Right cardiac atrium (tissue), 5 donors: Measurements from ENCODE around the gene SPRED1. TPM values are rescaled to one million over a fixed set of nuclear protein-coding genes. Genes with fewer than 3 reads are reported as not detected.
A peak's percentile ranks its signal among the peaks of the same experiment; 100 is the strongest.

Experiments
- ATAC-seq, 2 donors: fragments of 200-7000 bp; cut with Tn5 transposase; one replicate each; pipeline versions ENCODE4 v1.8.0 to v1.9.1; 2020; ENCODE audit warnings: moderate library complexity in 2 of 2, mild to moderate bottlenecking in 1 of 2
- DNase-seq, 3 donors: peaks; one replicate each; pipeline ENCODE4 v3.0.0-alpha.2; 2020
- H3K27ac ChIP-seq: one replicate; pipeline ENCODE4 v1.5.1; 2013; ENCODE audit warnings: mild to moderate bottlenecking, low read length, control low read depth, moderate library complexity
- H3K27me3 ChIP-seq: one replicate; pipeline ENCODE4 v1.6.1; 2013; ENCODE audit not compliant: control insufficient read depth, insufficient read depth
- H3K4me1 ChIP-seq: one replicate; pipeline ENCODE4 v1.6.1; 2013; ENCODE audit warnings: low read length; ENCODE audit not compliant: control insufficient read depth, insufficient read depth
- H3K4me3 ChIP-seq: one replicate; pipeline ENCODE4 v1.5.1; 2013; ENCODE audit warnings: low read length, control low read depth
- H3K9me3 ChIP-seq: one replicate; pipeline ENCODE4 v1.6.1; 2013; ENCODE audit warnings: low read length; ENCODE audit not compliant: control insufficient read depth
- WGBS: extraction: QIAGEN DNeasy Blood & Tissue Kit; methylation state at CpG from one replicate; pipeline ENCODE4 v1.1.7; 2013; 5-methylcytosine and 5-hydroxymethylcytosine counted together
- intact Hi-C, 4 donors: fragments of 100-400 bp; cut with DNase I; formaldehyde crosslinking; loops; one replicate each; pipeline versions ENCODE4 v1.11.0 to v1.14.0; 2022 to 2023
- polyA plus RNA-seq: library from polyadenylated mRNA; stranded (reverse); fragments of 200-250 nt; gene quantifications from one replicate; pipeline ENCODE4 v1.2.3, GENCODE V29; 2013
- total RNA-seq, 4 donors: library from RNA; stranded (reverse); fragmentation: NEBNext Ultra II Directional; extraction: Animal tissue kit (Norgen Biotek cat#: 25700); gene quantifications; one replicate each; pipeline ENCODE4 v1.2.1, GENCODE V29; 2021
- donor health status: healthy with polysubstance abuse.
- donor health status: DM: no; HTN: yes; CAD: no.
- donor health status: DM: no; HTN: no; CAD: no.
- donor health status: DM: no; HTN: yes; CAD: no; lungs with severe emphysema.
- donor health status: DM: yes; HTN: yes; CAD: no.

SPRED1 gene
- total and polyA plus RNA-seq, 5 donors, result 4.1 to 14.5 (median 11.0) TPM

- 58% methylated on average over 2 of the region's 2 CpGs for WGBS
- H3K9me3 ChIP-seq, result no peaks in the 10 kb centered on the region
- H3K27me3 ChIP-seq, result no peaks in the 10 kb centered on the region
- H3K4me1 ChIP-seq, result no peaks in the 10 kb centered on the region
- no peak overlapping the region for H3K4me3 ChIP-seq
- DNase-seq (no peak), ATAC-seq (no peak)
- H3K27ac ChIP-seq, result no peak overlapping the region
- intact Hi-C loops, result no loop called here
These were observed 138.6 kb downstream of the SPRED1 start for GRCh38 chr15:38391191-38391590.

GRCh38 chr15:38398134-38398533, 145.5 kb downstream of the SPRED1 start:
- H3K9me3 ChIP-seq, result no peaks in the 10 kb centered on the region
- intact Hi-C loops, result no loop called here
- no peak overlapping the region for H3K4me3 ChIP-seq
- ATAC-seq (peak; percentile 95 to 97), DNase-seq (peak in 2 of 3 donors; percentile 63 to 83)
- H3K4me1 ChIP-seq, result peaks cover 3% of the 10 kb centered on the region
- 50% methylated on average over 2 of the region's 2 CpGs for WGBS
- no peaks in the 10 kb centered on the region for H3K27me3 ChIP-seq
- H3K27ac ChIP-seq, result no peak overlapping the region

- ATAC-seq, result no peak
- intact Hi-C loops, result loop anchor here in 1 of 4 donors (10.0 kb wide), 1 partner anchor 46 kb away; no protein-coding TSS in a partner anchor
- Histone ChIP-seq H3K4me3 (no peak overlapping the region), H3K27ac (no peak overlapping the region), H3K9me3 (no peaks in the 10 kb centered on the region), H3K27me3 (no peaks in the 10 kb centered on the region), H3K4me1 (peaks cover 3% of the 10 kb centered on the region)
- 70% methylated on average over 6 of the region's 6 CpGs for WGBS
- peak in 1 of 3 donors; percentile 24 for DNase-seq
These were observed 148.5 kb downstream of the SPRED1 start for GRCh38 chr15:38401106-38401505.

GRCh38 chr15:38401701-38402100, 149.1 kb downstream of the SPRED1 start:
- Histone ChIP-seq H3K27me3 (no peaks in the 10 kb centered on the region), H3K27ac (no peak overlapping the region), H3K9me3 (no peaks in the 10 kb centered on the region), H3K4me3 (no peak overlapping the region), H3K4me1 (peaks cover 3% of the 10 kb centered on the region)
- intact Hi-C loops, result loop anchor here in 1 of 4 donors (10.0 kb wide), 1 partner anchor 47 kb away; no protein-coding TSS in a partner anchor
- 70% methylated on average over 5 of the region's 5 CpGs for WGBS
- no peak for DNase-seq
- ATAC-seq, result no peak

- no peak overlapping the region for H3K27ac ChIP-seq
- no peak for ATAC-seq
- H3K9me3 ChIP-seq, result no peaks in the 10 kb centered on the region
- intact Hi-C loops, result loop anchor here in 1 of 4 donors (10.0 kb wide), 1 partner anchor 52 kb away; no protein-coding TSS in a partner anchor
- DNase-seq, result no peak
- H3K4me1 ChIP-seq, result no peaks in the 10 kb centered on the region
- H3K27me3 ChIP-seq, result no peaks in the 10 kb centered on the region
- H3K4me3 ChIP-seq, result no peak overlapping the region
- 58% methylated on average over 7 of the region's 7 CpGs for WGBS
These were observed 153.8 kb downstream of the SPRED1 start for GRCh38 chr15:38406436-38406835.

Other genes starting within 250 kb of the SPRED1 start
- 10 to 100 TPM; 20.5 to 26.8 (median 26.6) TPM for gene FAM98B, start 201.3 kb downstream of the SPRED1 start, total RNA-seq
- 13.9 TPM for gene FAM98B, start 201.3 kb downstream of the SPRED1 start, polyA plus RNA-seq